Ishikawa (cell line): ENCODE results near the gene INO80D.

Experiments
- CEBPB ChIP-seq: IDR thresholded peaks from 2 replicates; pipeline ENCODE4 v1.6.1; 2012
- CREB1 ChIP-seq: IDR thresholded peaks from 2 replicates; pipeline ENCODE4 v1.6.1; 2012; ENCODE audit warnings: low read depth
- EGR1 ChIP-seq: IDR thresholded peaks from 2 replicates; pipeline ENCODE4 v1.6.1; 2012
- EP300 ChIP-seq: IDR thresholded peaks from 2 replicates; pipeline ENCODE4 v1.6.1; 2012; ENCODE audit warnings: borderline replicate concordance
- FOXM1 ChIP-seq: IDR thresholded peaks from 2 replicates; pipeline ENCODE4 v1.6.1; 2012; ENCODE audit warnings: low read depth, borderline replicate concordance
- NFIC ChIP-seq: IDR thresholded peaks from 2 replicates; pipeline ENCODE4 v1.6.1; 2012
- RAD21 ChIP-seq: IDR thresholded peaks from 2 replicates; pipeline ENCODE4 v1.6.1; 2012; ENCODE audit warnings: low read depth
- TAF1 ChIP-seq: IDR thresholded peaks from 2 replicates; pipeline ENCODE4 v1.6.1; 2012; ENCODE audit warnings: low read depth, mild to moderate bottlenecking
- TCF12 ChIP-seq: IDR thresholded peaks from 2 replicates; pipeline ENCODE4 v1.6.1; 2012; ENCODE audit warnings: low read depth
- TEAD4 ChIP-seq: IDR thresholded peaks from 2 replicates; pipeline ENCODE4 v1.6.1; 2012
- YY1 ChIP-seq: IDR thresholded peaks from 2 replicates; pipeline ENCODE4 v1.6.1; 2012; ENCODE audit warnings: low read depth
- ZBTB7A ChIP-seq: IDR thresholded peaks from 2 replicates; pipeline ENCODE4 v1.6.1; 2012; ENCODE audit warnings: low read depth
- TF ChIP-seq, protein P1 (sequence below): IDR thresholded peaks from 2 replicates; pipeline ENCODE4 v1.6.1; 2012; ENCODE audit warnings: low read depth, mild to moderate bottlenecking
- TF ChIP-seq, protein P2 (sequence below): IDR thresholded peaks from 2 replicates; pipeline ENCODE4 v1.6.1; 2012
- TF ChIP-seq, protein P3 (sequence below): IDR thresholded peaks from 2 replicates; pipeline ENCODE4 v1.6.1; 2012

INO80D gene

DNA sequence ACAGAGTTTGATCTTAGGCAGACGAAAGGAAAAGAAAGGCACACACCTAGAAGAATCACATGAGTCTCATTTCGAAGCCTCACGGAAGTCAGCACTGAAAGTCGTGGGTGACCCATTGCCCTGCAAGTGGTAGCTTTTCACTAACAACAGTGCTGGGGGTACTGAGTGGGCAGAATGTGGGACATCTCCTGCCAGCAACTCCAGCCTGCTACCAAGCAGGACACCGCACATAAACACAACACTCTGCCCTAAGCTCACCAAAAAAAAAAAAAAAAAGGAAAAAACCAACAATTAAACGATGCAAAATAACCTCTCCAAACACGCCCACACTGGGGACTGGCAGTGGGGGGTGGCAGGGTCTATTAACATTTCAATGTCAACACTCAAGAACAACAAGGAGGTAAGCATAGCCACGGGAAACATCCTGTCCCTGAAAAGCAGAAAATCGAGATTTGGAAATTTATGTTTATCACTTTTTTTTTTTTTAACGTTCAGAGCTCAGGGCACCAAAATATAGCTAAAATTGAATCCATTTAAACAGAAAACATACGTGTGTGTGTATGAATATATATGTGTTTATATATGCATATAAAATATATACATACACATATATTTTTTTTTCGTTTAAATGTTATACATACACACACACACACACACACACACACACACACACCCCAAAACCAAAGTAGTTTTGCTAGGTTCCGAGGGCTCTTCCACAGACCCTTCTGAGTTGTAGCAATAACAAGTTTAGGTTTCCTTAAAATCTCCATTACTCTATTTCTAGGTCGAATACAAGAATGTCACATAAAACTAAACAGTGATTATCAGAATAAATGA, 2.2 kb downstream of the INO80D start:
- TF ChIP-seq, protein P1, sequence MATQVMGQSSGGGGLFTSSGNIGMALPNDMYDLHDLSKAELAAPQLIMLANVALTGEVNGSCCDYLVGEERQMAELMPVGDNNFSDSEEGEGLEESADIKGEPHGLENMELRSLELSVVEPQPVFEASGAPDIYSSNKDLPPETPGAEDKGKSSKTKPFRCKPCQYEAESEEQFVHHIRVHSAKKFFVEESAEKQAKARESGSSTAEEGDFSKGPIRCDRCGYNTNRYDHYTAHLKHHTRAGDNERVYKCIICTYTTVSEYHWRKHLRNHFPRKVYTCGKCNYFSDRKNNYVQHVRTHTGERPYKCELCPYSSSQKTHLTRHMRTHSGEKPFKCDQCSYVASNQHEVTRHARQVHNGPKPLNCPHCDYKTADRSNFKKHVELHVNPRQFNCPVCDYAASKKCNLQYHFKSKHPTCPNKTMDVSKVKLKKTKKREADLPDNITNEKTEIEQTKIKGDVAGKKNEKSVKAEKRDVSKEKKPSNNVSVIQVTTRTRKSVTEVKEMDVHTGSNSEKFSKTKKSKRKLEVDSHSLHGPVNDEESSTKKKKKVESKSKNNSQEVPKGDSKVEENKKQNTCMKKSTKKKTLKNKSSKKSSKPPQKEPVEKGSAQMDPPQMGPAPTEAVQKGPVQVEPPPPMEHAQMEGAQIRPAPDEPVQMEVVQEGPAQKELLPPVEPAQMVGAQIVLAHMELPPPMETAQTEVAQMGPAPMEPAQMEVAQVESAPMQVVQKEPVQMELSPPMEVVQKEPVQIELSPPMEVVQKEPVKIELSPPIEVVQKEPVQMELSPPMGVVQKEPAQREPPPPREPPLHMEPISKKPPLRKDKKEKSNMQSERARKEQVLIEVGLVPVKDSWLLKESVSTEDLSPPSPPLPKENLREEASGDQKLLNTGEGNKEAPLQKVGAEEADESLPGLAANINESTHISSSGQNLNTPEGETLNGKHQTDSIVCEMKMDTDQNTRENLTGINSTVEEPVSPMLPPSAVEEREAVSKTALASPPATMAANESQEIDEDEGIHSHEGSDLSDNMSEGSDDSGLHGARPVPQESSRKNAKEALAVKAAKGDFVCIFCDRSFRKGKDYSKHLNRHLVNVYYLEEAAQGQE = no peak
- TF ChIP-seq, protein P2, sequence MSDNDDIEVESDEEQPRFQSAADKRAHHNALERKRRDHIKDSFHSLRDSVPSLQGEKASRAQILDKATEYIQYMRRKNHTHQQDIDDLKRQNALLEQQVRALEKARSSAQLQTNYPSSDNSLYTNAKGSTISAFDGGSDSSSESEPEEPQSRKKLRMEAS = no peak
- TF ChIP-seq, protein P3, sequence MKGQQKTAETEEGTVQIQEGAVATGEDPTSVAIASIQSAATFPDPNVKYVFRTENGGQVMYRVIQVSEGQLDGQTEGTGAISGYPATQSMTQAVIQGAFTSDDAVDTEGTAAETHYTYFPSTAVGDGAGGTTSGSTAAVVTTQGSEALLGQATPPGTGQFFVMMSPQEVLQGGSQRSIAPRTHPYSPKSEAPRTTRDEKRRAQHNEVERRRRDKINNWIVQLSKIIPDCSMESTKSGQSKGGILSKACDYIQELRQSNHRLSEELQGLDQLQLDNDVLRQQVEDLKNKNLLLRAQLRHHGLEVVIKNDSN = no peak
- TF ChIP-seq CEBPB (no peak), EP300 (no peak), ZBTB7A (no peak), FOXM1 (no peak), CREB1 (no peak), EGR1 (no peak), TCF12 (no peak), RAD21 (no peak), YY1 (no peak), NFIC (no peak), TEAD4 (no peak)

DNA sequence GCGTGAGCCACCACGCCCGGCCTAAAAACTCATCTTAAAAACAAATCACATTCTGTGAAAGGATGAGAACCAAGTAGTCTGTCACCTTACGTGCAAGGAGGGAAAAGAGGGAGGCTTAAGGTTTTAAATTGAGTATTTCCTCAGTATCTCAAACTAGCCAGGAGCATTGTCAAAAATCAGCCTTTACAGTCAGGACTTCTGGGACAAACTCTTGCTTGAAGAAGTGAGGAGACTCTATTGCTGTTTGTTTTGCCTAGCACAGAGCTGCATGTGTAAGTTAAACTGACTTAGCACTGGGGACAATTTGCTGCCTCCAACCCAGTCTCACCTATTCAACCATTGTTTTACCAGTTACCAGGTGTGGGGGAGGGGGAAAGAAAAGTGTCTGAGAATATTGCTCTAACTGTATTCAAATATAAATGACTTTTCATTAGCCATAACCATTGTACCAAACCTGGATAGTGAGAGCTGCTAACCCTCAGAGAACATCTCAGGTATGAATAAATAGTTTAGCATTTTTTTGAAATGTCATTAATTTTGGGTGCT, 3.6 kb downstream of the INO80D start:
- no peak for TF ChIP-seq ZBTB7A
- TF ChIP-seq, protein P2 = no peak

DNA sequence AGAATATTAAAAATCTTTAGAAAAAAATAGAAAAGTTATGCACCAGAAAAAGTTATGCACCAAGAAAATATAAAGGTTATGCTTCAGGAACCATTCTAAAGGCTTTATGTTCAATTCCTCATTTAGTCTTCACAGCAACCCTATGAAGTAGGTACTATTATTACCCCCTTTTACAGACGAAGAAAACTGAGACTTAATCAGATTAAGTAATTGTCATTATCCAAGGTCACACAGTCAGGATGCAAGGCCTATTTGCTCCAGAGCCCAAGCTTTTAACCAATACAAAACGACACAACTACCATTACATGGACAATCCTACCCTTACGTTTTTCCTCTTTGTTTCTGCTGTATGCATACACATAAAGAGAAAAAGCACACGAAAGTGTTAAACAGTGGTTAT, 5.0 kb downstream of the INO80D start:
- TF ChIP-seq, protein P1 = no peak
- TF ChIP-seq EP300 (no peak), TAF1 (no peak), CEBPB (no peak)
- TF ChIP-seq, protein P2 = no peak

DNA sequence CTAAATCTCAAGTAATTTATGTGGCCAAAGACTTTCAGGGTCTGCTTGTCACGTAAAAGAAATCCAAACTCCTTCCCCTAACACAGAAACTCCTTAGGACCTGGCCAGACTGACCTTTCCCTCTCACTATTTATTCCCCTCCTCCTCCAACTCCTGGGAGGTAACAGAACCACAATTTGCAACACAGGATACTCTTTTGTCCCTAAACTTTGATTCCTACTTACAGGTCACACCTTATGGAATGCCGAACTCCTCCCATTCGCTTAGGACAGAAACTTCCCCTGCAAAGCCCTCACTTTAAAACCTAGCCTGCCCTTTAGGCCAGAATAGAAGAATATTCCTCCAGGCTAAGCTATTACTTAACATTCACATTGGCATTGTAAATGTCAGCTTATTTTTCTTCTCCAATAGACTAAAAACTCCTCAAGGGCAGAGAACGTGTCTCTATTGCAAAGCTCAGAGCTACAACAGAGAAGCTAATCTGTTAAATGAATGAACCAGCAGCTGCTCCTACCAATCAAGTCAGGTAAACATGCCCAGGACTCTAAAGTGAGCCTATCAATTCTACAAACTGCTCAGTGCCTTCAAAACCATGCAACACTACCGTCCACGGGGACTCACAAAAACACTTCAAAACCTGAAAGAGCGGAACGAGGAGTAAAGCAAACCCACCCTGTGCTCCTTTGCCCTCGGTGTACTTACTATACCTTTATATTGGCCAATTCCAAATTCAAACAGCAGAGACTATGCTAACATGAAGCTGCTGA, 6.1 kb downstream of the INO80D start:
- TF ChIP-seq TCF12 = no peak

DNA sequence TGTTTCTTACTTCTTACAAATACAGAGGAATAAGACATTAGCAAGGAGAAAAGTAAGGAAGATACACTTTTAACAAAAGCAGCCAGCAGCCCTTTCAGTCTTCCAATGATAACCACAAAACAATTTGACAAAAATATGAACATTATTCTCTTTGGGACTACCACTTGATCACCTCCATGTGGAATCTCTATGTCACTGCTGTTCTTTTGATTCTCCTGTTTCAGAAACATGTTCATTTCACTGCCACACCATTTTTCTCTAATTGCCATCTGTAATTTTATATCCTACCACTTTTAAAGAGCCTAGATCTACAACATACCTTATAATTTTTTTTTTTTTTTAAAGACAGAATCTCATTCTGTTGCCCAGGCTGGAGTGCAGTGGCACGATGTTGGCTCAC, 10.9 kb downstream of the INO80D start:
- TF ChIP-seq ZBTB7A (no peak), TAF1 (no peak), TCF12 (no peak), EGR1 (no peak), EP300 (no peak), CREB1 (no peak), RAD21 (no peak), NFIC (no peak), YY1 (no peak)
- TF ChIP-seq, protein P2 = no peak
- TF ChIP-seq, protein P1 = no peak
